Hepatic stellate cell (primary cell): ENCODE results near the gene PTPRG.

Source experiments
- DNase-seq: peaks from one replicate; pipeline ENCODE4 v3.0.0; 2011; ENCODE audit warnings: low spot score

PTPRG gene

GRCh38 chr3:62229211-62229610 lies 667.8 kb downstream of the PTPRG start:
- no peak for DNase-seq

GRCh38 chr3:62229908-62230307 lies 668.5 kb downstream of the PTPRG start:
- DNase-seq, result no peak

- DNase-seq, result no peak
Measured at GRCh38 chr3:62233065-62233464, 671.7 kb downstream of the PTPRG start.

- no peak for DNase-seq
Measured at GRCh38 chr3:62236016-62236415, 674.6 kb downstream of the PTPRG start.

- no peak for DNase-seq
Measured at GRCh38 chr3:62237286-62237948, 676.0 kb downstream of the PTPRG start.

- no peak for DNase-seq
Measured at GRCh38 chr3:62238003-62238402, 676.6 kb downstream of the PTPRG start.

- no peak for DNase-seq
Measured at GRCh38 chr3:62238431-62238830, 677.1 kb downstream of the PTPRG start.

- no peak for DNase-seq
Measured at GRCh38 chr3:62241279-62241678, 679.9 kb downstream of the PTPRG start.

- DNase-seq, result no peak
Measured at GRCh38 chr3:62242831-62243509, 681.6 kb downstream of the PTPRG start.

GRCh38 chr3:62246094-62246493 lies 684.7 kb downstream of the PTPRG start:
- no peak for DNase-seq

- DNase-seq, result no peak
Measured at GRCh38 chr3:62246985-62247384, 685.6 kb downstream of the PTPRG start.

GRCh38 chr3:62248734-62249483 lies 687.5 kb downstream of the PTPRG start:
- DNase-seq, result no peak

- DNase-seq, result no peak
Measured at GRCh38 chr3:62249484-62249776, 688.1 kb downstream of the PTPRG start.

- no peak for DNase-seq
Measured at GRCh38 chr3:62249855-62250543, 688.6 kb downstream of the PTPRG start.

GRCh38 chr3:62252438-62253157 lies 691.2 kb downstream of the PTPRG start:
- no peak for DNase-seq

- no peak for DNase-seq
Measured at GRCh38 chr3:62253971-62254370, 692.6 kb downstream of the PTPRG start.

- no peak for DNase-seq
Measured at GRCh38 chr3:62255758-62256157, 694.4 kb downstream of the PTPRG start.

GRCh38 chr3:62259924-62260323 lies 698.6 kb downstream of the PTPRG start:
- no peak for DNase-seq

- no peak for DNase-seq
Measured at GRCh38 chr3:62260655-62261054, 699.3 kb downstream of the PTPRG start.

GRCh38 chr3:62261121-62261520 lies 699.8 kb downstream of the PTPRG start:
- no peak for DNase-seq

- no peak for DNase-seq
Measured at GRCh38 chr3:62261736-62262135, 700.4 kb downstream of the PTPRG start.

GRCh38 chr3:62265528-62265927 lies 704.2 kb downstream of the PTPRG start:
- DNase-seq, result no peak
